ENCODE measurements around the gene CAMSAP3.

DNA sequence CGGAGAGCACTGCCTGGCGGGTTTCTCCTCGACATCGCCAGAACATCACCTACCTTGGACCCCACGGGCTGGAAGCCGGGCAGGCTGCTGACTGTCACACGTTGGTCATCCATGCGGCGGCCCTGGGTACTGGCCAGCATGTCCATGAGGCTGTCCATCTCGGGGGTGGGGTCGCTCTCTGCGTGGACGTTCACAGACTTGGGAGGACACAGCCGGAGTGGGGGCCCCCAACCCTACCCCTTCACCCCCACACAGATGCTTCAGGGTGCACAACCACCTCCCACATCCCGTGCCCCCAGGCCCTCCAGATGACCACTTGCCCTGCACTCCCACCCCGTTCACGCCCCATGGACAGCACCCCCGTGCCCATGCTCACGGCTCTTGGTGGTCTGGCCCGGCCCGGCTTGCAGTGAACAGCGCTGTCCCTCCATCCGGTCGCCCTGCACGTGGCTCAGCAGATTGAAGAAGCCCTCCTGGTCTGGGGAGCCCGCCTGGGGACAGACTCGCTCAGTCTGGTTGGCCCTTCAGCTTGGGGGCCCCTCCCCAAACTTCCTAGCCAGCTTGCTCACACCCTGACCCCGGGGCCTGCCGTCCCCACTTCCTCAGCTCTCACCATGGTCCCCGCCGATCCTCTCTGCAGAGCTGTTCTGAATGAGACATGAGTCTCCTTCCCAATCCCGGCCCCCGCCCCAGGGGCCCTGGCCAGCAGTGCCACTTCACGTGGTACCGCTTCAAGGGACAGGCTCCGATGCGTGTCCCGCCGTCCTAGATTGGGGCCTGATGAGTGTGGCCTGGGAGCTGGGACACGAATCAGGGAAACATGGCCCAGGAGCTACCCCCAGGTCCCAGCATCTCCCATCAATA is 36.9 kb downstream of the CAMSAP3 start:
- TF ChIP-seq, protein P1, sequence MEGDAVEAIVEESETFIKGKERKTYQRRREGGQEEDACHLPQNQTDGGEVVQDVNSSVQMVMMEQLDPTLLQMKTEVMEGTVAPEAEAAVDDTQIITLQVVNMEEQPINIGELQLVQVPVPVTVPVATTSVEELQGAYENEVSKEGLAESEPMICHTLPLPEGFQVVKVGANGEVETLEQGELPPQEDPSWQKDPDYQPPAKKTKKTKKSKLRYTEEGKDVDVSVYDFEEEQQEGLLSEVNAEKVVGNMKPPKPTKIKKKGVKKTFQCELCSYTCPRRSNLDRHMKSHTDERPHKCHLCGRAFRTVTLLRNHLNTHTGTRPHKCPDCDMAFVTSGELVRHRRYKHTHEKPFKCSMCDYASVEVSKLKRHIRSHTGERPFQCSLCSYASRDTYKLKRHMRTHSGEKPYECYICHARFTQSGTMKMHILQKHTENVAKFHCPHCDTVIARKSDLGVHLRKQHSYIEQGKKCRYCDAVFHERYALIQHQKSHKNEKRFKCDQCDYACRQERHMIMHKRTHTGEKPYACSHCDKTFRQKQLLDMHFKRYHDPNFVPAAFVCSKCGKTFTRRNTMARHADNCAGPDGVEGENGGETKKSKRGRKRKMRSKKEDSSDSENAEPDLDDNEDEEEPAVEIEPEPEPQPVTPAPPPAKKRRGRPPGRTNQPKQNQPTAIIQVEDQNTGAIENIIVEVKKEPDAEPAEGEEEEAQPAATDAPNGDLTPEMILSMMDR (IDR thresholded peaks at IDR 0.05), result no peak
- no peak for TF ChIP-seq CHD2 (IDR thresholded peaks at IDR 0.05; ENCODE audit: low read length, partially characterized antibody)

Data from SK-N-SH (cell line).